LNCaP clone FGC (cell line): ENCODE data around the gene FLT3LG.
"Not testable (repeated sequence)": the region's sequence is repeated elsewhere in the genome, so short reads cannot be mapped to it uniquely, and the experiment has no call there.

Experiments used
- DNase-seq: peaks from one replicate; pipeline ENCODE4 v3.0.0-alpha.2; 2011; ENCODE audit warnings: low read depth
- H3K4me3 ChIP-seq: 2 replicates; pipeline ENCODE4 v1.5.1; 2011; ENCODE audit warnings: mild to moderate bottlenecking, low read depth, low read length, control low read depth
- TF ChIP-seq, protein P1 (sequence below): IDR thresholded peaks from 2 replicates; pipeline ENCODE4 v1.5.1; 2012; ENCODE audit warnings: mild to moderate bottlenecking; ENCODE audit not compliant: control insufficient read depth, insufficient read depth; ENCODE audit errors: extremely low read depth

The FLT3LG gene

GRCh38 chr19:49455773-49456172 lies 18.2 kb upstream of the FLT3LG start:
- TF ChIP-seq, protein P1, sequence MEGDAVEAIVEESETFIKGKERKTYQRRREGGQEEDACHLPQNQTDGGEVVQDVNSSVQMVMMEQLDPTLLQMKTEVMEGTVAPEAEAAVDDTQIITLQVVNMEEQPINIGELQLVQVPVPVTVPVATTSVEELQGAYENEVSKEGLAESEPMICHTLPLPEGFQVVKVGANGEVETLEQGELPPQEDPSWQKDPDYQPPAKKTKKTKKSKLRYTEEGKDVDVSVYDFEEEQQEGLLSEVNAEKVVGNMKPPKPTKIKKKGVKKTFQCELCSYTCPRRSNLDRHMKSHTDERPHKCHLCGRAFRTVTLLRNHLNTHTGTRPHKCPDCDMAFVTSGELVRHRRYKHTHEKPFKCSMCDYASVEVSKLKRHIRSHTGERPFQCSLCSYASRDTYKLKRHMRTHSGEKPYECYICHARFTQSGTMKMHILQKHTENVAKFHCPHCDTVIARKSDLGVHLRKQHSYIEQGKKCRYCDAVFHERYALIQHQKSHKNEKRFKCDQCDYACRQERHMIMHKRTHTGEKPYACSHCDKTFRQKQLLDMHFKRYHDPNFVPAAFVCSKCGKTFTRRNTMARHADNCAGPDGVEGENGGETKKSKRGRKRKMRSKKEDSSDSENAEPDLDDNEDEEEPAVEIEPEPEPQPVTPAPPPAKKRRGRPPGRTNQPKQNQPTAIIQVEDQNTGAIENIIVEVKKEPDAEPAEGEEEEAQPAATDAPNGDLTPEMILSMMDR = no peak
- H3K4me3 ChIP-seq = no peak overlapping the region
- DNase-seq = no peak

DNA sequence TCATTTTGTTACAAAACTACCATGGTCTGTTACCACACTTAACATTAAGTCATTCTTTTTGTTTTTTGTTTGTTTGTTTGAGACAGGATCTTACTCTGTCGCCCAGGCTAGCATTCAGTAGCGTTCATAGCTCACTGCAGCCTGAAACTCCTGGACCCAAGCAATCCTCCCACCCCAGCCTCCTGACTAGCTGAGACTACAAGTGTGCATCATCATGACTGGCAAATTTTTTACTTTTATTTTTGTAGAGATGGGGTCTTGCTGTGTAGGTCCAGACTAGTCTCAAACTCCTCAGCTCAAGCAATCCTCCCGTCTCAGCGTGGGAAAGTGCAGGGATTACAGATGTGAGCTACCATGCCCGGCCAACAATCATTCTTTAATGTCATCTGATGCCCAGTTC lies 17.7 kb upstream of the FLT3LG start:
- DNase-seq = no peak
- TF ChIP-seq, protein P1 = no peak
- H3K4me3 ChIP-seq = no peak overlapping the region

GRCh38 chr19:49458567-49458903 lies 15.5 kb upstream of the FLT3LG start:
- TF ChIP-seq, protein P1 = no peak
- no peak for DNase-seq

GRCh38 chr19:49459388-49459787 lies 14.6 kb upstream of the FLT3LG start:
- TF ChIP-seq, protein P1 = no peak
- DNase-seq = no peak
- H3K4me3 ChIP-seq = no peak overlapping the region

More at GRCh38 chr19:49458567-49458903, 15.5 kb upstream of the FLT3LG start:
- no peak overlapping the region for H3K4me3 ChIP-seq

GRCh38 chr19:49461130-49461529 lies 12.9 kb upstream of the FLT3LG start:
- H3K4me3 ChIP-seq, DNase-seq: not testable (repeated sequence)

GRCh38 chr19:49461656-49462055 lies 12.4 kb upstream of the FLT3LG start:
- TF ChIP-seq, protein P1 = no peak
- H3K4me3 ChIP-seq = no peak overlapping the region
- DNase-seq = no peak

GRCh38 chr19:49462492-49462891 lies 11.5 kb upstream of the FLT3LG start:
- TF ChIP-seq, protein P1 = no peak
- no peak for DNase-seq

More at GRCh38 chr19:49462492-49462891, 11.5 kb upstream of the FLT3LG start:
- no peak overlapping the region for H3K4me3 ChIP-seq
